Cardiac ventricle fibroblast (primary cell): ENCODE results near the gene SP2. TPM values are rescaled to one million over a fixed set of nuclear protein-coding genes. Genes with fewer than 3 reads are reported as not detected.

ENCODE experiments used
- total RNA-seq: library from RNA; depleted of rRNA; stranded (reverse); fragments of >200 nt; gene quantifications from 2 replicates; pipeline ENCODE4 v1.2.3, GENCODE V29; 2015

Gene SP2
- total RNA-seq: 3.0 and 5.4 TPM in 2 replicates

GRCh38 chr17:47895856-47896671, at the start of gene SP2:
Gene SP2, plus strand, starts transcription at chr17:47896236. Its CDS starts 51 bp downstream, at chr17:47896287.

GRCh38 chr17:47850692-47851573, 45.1 kb upstream of the SP2 start, which contains the start of gene SP6:
Gene SP6, minus strand, starts transcription at chr17:47851163. Its CDS starts 2,734 bp downstream, at chr17:47848429.

GRCh38 chr17:47941246-47942095, 45.4 kb downstream of the SP2 start, which contains the start of gene PNPO:
Gene PNPO, plus strand, starts transcription at chr17:47941571. Its CDS starts 105 bp downstream, at chr17:47941676.

GRCh38 chr17:47957591-47958490, 61.8 kb downstream of the SP2 start, which contains the start of gene PRR15L:
Gene PRR15L, minus strand, starts transcription at chr17:47957883. Its CDS starts 4,649 bp downstream, at chr17:47953234.

GRCh38 chr17:47970725-47971499, 74.9 kb downstream of the SP2 start, which contains the start of gene CDK5RAP3:
Gene CDK5RAP3, plus strand, starts transcription at chr17:47971113. Its CDS starts 34 bp downstream, at chr17:47971147.

Other genes starting within 250 kb of the SP2 start
- gene KPNB1, start 246.3 kb upstream of the SP2 start, total RNA-seq: 199 and 222 TPM in 2 replicates
- gene TBKBP1, start 202.1 kb upstream of the SP2 start, total RNA-seq: 8.7 and 9.1 TPM in 2 replicates
- not detected in 2 replicates for gene TBX21, start 163.0 kb upstream of the SP2 start, total RNA-seq
- gene OSBPL7, start 74.4 kb upstream of the SP2 start, total RNA-seq: 4.4 and 5.2 TPM in 2 replicates
- 30.7 and 35.0 TPM in 2 replicates for gene MRPL10, start 64.7 kb upstream of the SP2 start, total RNA-seq
- 0.25 TPM in 1 of 2 replicates, not detected in the other for gene LRRC46, start 64.6 kb upstream of the SP2 start, total RNA-seq
- 29.3 and 31.5 TPM in 2 replicates for gene SCRN2, start 55.0 kb upstream of the SP2 start, total RNA-seq
- 0.25 and 0.78 TPM in 2 replicates for gene SP6, start 45.1 kb upstream of the SP2 start, total RNA-seq
- gene PNPO, start 45.3 kb downstream of the SP2 start, total RNA-seq: 23.5 and 25.4 TPM in 2 replicates
- not detected in 2 replicates for gene PRR15L, start 61.6 kb downstream of the SP2 start, total RNA-seq
- 55.2 and 56.6 TPM in 2 replicates for gene CDK5RAP3, start 74.9 kb downstream of the SP2 start, total RNA-seq
- 50.2 and 55.9 TPM in 2 replicates for gene COPZ2, start 141.6 kb downstream of the SP2 start, total RNA-seq
- 59.9 and 63.1 TPM in 2 replicates for gene NFE2L1, start 152.1 kb downstream of the SP2 start, total RNA-seq
- 35.3 and 42.2 TPM in 2 replicates for gene CBX1, start 205.2 kb downstream of the SP2 start, total RNA-seq
- 7.1 and 12.8 TPM in 2 replicates for gene SNX11, start 211.5 kb downstream of the SP2 start, total RNA-seq